Naive thymus-derived CD8-positive, alpha-beta T cell (primary cell): ENCODE data around the gene APOO. TPM values are rescaled to one million over a fixed set of nuclear protein-coding genes. Genes with fewer than 3 reads are reported as not detected.
A peak's percentile ranks its signal among the peaks of the same experiment; 100 is the strongest.

ENCODE experiments used
- ATAC-seq, 2 donors: fragments of 150-1000 bp; cut with Tn5 transposase in 1 of 2; sonication (Bioruptor Pico), chemical (Tn5 transposase) in 1 of 2; 1 replicate in 1 of 2; 2 replicates in 1 of 2; pipeline ENCODE4 v1.10.0; 2021; ENCODE audit warnings: mild to moderate bottlenecking in 2 of 2, moderate library complexity in 2 of 2
- POLR2A ChIA-PET: fragments of 350-600 bp; sonication (Branson Sonifier 250); formaldehyde crosslinking; loops from one replicate; lab custom pipeline; 2021; ENCODE audit warnings: antibody characterized with exemption; lab: Charles Lee
- DNase-seq, 10 donors: peaks; one replicate each; pipeline versions ENCODE4 v3.0.0 to v3.0.0-alpha.2; 2020 to 2022
- H3K27ac Mint-ChIP-seq, 10 donors: one replicate each; pipeline ENCODE4 v1.8.0; 2020 to 2022; ENCODE audit warnings: mild to moderate bottlenecking in 10 of 10, mixed read lengths in 10 of 10, moderate library complexity in 4 of 10, inconsistent platforms in 1 of 10
- H3K27me3 Mint-ChIP-seq, 5 donors: one replicate each; pipeline ENCODE4 v1.8.0; 2021 to 2022; ENCODE audit warnings: mixed read lengths in 5 of 5
- H3K36me3 Mint-ChIP-seq, 3 donors: one replicate each; pipeline ENCODE4 v1.8.0; 2020 to 2022; ENCODE audit warnings: mixed read lengths in 3 of 3, mild to moderate bottlenecking in 2 of 3, inconsistent platforms in 1 of 3
- H3K4me1 Mint-ChIP-seq, 4 donors: one replicate each; pipeline ENCODE4 v1.8.0; 2021 to 2022; ENCODE audit warnings: mixed read lengths in 4 of 4
- H3K4me3 Mint-ChIP-seq, 10 donors: one replicate each; pipeline ENCODE4 v1.8.0; 2020 to 2022; ENCODE audit warnings: mild to moderate bottlenecking in 10 of 10, mixed read lengths in 10 of 10, moderate library complexity in 6 of 10, inconsistent platforms in 1 of 10
- H3K9me3 Mint-ChIP-seq, 9 donors: one replicate each; pipeline ENCODE4 v1.8.0; 2020 to 2022; ENCODE audit warnings: mixed read lengths in 9 of 9, mild to moderate bottlenecking in 3 of 9, inconsistent platforms in 1 of 9, moderate library complexity in 1 of 9
- polyA plus RNA-seq, 3 donors: library from polyadenylated mRNA; unstranded; fragments of 300-500 nt; fragmentation: Illumina TruSeq; gene quantifications; one replicate each; pipeline ENCODE4 v1.2.3, GENCODE V29; 2021
- total RNA-seq, 8 experiments: library from RNA in 2 of 8; stranded (reverse) in 2 of 8; gene quantifications; one replicate each; pipeline ENCODE4 v1.2.3 and lab custom pipeline; 2021 to 2026

Gene APOO
- total and polyA plus RNA-seq, 5 experiments from 2014 or later, result 6.8 to 20.2 (median 15.9) TPM

- Mint-ChIP-seq H3K27me3 (no peaks in the 10 kb centered on the region), H3K27ac (no peak overlapping the region), H3K36me3 (no peaks in the 10 kb centered on the region), H3K4me1 (peaks cover 0 to 6% (median 2%) of the 10 kb centered on the region in 4 donors), H3K9me3 (no peaks in the 10 kb centered on the region), H3K4me3 (no peak overlapping the region)
- DNase-seq (no peak), ATAC-seq (no peak)
- POLR2A ChIA-PET, result no interaction called here
These were observed 103.2 kb downstream of the APOO start for GRCh38 chrX:23804578-23804977.

- H3K4me3 Mint-ChIP-seq, result no peak overlapping the region
- peaks cover 0 to 6% (median 2%) of the 10 kb centered on the region in 4 donors for H3K4me1 Mint-ChIP-seq
- no peak overlapping the region for H3K27ac Mint-ChIP-seq
- no peaks in the 10 kb centered on the region for H3K36me3 Mint-ChIP-seq
- POLR2A ChIA-PET, result no interaction called here
- H3K9me3 Mint-ChIP-seq, result no peaks in the 10 kb centered on the region
- H3K27me3 Mint-ChIP-seq, result no peaks in the 10 kb centered on the region
- no peak for DNase-seq
- ATAC-seq, result no peak
These were observed 103.8 kb downstream of the APOO start for GRCh38 chrX:23803931-23804381.

DNA sequence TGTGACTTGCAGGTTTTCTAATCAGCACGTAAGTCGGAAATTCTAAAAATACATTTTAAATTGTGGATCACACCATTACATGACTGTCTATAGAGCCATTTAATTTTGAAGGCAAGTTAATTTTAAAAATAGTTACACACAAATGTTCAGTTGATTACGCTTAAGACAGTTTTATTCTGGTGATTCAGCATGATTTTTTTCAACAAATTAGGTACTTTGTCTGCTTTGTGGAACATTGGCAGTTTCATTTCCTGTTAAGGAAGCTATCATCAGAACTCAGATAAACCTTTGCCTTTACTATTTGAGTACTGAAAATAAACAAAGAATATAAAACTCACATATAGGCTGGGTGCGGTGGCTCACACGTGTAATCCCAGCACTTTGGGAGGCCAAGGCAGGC lies 105.3 kb downstream of the APOO start:
- H3K9me3 Mint-ChIP-seq, result no peaks in the 10 kb centered on the region
- DNase-seq, result no peak
- H3K27ac Mint-ChIP-seq, result no peak overlapping the region
- no peaks in the 10 kb centered on the region for H3K27me3 Mint-ChIP-seq
- H3K4me3 Mint-ChIP-seq, result no peak overlapping the region
- POLR2A ChIA-PET, result no interaction called here
- no peak for ATAC-seq
- H3K4me1 Mint-ChIP-seq, result peaks cover 0 to 6% (median 2%) of the 10 kb centered on the region in 4 donors
- H3K36me3 Mint-ChIP-seq, result no peaks in the 10 kb centered on the region

GRCh38 chrX:23799469-23800065 lies 108.2 kb downstream of the APOO start:
- POLR2A ChIA-PET, result interaction anchor here (0.7 kb wide), 1 partner anchor 649 kb away, joined by 5 read pairs; no protein-coding TSS in a partner anchor
- Mint-ChIP-seq H3K36me3 (no peaks in the 10 kb centered on the region), H3K4me1 (peaks cover 0 to 6% (median 2%) of the 10 kb centered on the region in 4 donors), H3K27me3 (no peaks in the 10 kb centered on the region), H3K4me3 (no peak overlapping the region), H3K27ac (no peak overlapping the region), H3K9me3 (no peaks in the 10 kb centered on the region)
- DNase-seq (no peak), ATAC-seq (no peak)

DNA sequence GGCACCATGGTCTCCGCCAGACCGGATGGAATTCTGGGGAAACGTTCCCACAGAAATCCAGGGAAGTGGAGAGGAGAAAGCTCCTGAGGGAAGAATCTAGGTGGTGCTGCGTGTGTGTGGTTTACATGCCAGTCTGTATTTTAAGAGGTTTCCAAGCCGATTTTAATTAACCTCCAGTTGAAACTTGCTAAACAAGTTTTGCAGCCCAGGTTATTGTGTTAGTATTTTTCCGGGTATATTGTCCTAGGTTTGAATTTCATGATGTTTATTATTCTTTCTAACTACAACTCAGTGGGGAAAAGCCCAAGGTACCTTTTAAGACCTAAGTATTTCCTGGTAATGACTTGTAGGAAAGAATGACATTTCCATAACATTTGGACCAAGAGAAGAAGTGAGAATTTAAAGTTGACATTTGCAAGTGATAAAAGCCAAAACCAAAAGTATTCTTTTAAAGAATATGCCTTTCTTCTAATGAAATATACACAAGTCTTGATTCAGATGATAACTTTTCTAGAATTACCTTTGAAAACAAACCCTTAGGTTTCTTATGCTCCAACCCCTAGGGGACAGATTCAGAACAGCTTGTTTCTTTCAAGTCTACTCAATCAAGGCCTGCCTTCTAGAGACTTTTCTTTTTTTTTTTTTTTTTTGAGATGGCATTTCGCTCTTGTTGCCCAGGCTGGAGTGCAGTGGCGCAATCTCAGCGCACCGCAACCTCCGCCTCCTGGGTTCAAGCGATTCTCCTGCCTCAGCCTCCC lies 110.2 kb downstream of the APOO start:
- ATAC-seq (no peak), DNase-seq (no peak)
- no peak overlapping the region for H3K4me3 Mint-ChIP-seq
- no peaks in the 10 kb centered on the region for H3K9me3 Mint-ChIP-seq
- POLR2A ChIA-PET, result no interaction called here
- H3K36me3 Mint-ChIP-seq, result no peaks in the 10 kb centered on the region
- no peaks in the 10 kb centered on the region for H3K27me3 Mint-ChIP-seq
- no peak overlapping the region for H3K27ac Mint-ChIP-seq
- H3K4me1 Mint-ChIP-seq, result peaks cover 0 to 3% (median 0%) of the 10 kb centered on the region in 4 donors

GRCh38 chrX:23795221-23795620 lies 112.5 kb downstream of the APOO start:
- Mint-ChIP-seq H3K4me1 (no peaks in the 10 kb centered on the region), H3K4me3 (no peak overlapping the region), H3K27ac (no peak overlapping the region), H3K27me3 (no peaks in the 10 kb centered on the region), H3K36me3 (no peaks in the 10 kb centered on the region), H3K9me3 (no peaks in the 10 kb centered on the region)
- ATAC-seq (no peak), DNase-seq (no peak)
- POLR2A ChIA-PET, result no interaction called here

- Mint-ChIP-seq H3K4me3 (no peak overlapping the region), H3K36me3 (no peaks in the 10 kb centered on the region), H3K27me3 (no peaks in the 10 kb centered on the region), H3K27ac (no peak overlapping the region), H3K9me3 (peaks cover 0 to 2% (median 0%) of the 10 kb centered on the region in 9 donors), H3K4me1 (no peaks in the 10 kb centered on the region)
- no peak for ATAC-seq
- POLR2A ChIA-PET, result no interaction called here
- DNase-seq, result no peak
These were observed 114.7 kb downstream of the APOO start for GRCh38 chrX:23792861-23793553.

- no peak for DNase-seq
- Mint-ChIP-seq H3K27ac (no peak overlapping the region), H3K27me3 (no peaks in the 10 kb centered on the region), H3K9me3 (peaks cover 0 to 2% (median 0%) of the 10 kb centered on the region in 9 donors), H3K4me1 (peaks cover 1 to 10% (median 8%) of the 10 kb centered on the region in 4 donors), H3K36me3 (peaks cover 4 to 17% (median 10%) of the 10 kb centered on the region in 3 donors), H3K4me3 (no peak overlapping the region)
- ATAC-seq, result no peak
- POLR2A ChIA-PET, result no interaction called here
These were observed 117.6 kb downstream of the APOO start for GRCh38 chrX:23790155-23790497.

- Mint-ChIP-seq H3K36me3 (peaks cover 5 to 22% (median 11%) of the 10 kb centered on the region in 3 donors), H3K27me3 (no peaks in the 10 kb centered on the region), H3K27ac (peak overlapping the region in 1 of 10 donors; percentile 57), H3K4me3 (no peak overlapping the region), H3K9me3 (peaks cover 0 to 2% (median 0%) of the 10 kb centered on the region in 9 donors), H3K4me1 (peaks cover 2 to 16% (median 12%) of the 10 kb centered on the region in 4 donors)
- ATAC-seq, result no peak
- POLR2A ChIA-PET, result interaction anchor here (1.2 kb wide), 1 partner anchor 265 kb away, joined by 3 read pairs; no protein-coding TSS in a partner anchor
- DNase-seq, result no peak
These were observed 118.2 kb downstream of the APOO start for GRCh38 chrX:23789386-23790154.

DNA sequence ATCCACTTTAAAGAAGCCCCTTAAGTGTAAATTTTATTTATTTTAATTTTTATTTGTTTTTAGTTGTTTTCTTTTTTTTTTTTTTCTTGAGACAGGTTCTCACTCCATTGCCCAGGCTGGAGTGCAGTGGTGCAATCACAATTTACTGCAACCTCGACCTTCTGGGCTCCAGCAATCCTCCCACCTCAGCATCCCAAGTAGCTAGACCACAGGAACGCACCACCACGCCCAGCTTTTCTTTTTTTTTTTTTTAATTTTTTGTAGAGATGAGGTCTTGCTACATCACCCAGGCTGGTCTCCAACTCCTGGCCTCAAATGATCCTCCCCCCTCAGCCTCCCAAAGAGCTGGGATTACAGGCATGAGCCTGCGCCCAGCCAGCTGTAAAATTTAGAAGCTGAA lies 118.8 kb downstream of the APOO start:
- no peaks in the 10 kb centered on the region for H3K27me3 Mint-ChIP-seq
- peaks cover 0 to 6% (median 0%) of the 10 kb centered on the region in 9 donors for H3K9me3 Mint-ChIP-seq
- no peak overlapping the region for H3K4me3 Mint-ChIP-seq
- peaks cover 5 to 22% (median 16%) of the 10 kb centered on the region in 4 donors for H3K4me1 Mint-ChIP-seq
- POLR2A ChIA-PET, result interaction anchor here (1.2 kb wide), 1 partner anchor 265 kb away, joined by 3 read pairs; no protein-coding TSS in a partner anchor
- H3K36me3 Mint-ChIP-seq, result peaks cover 9 to 29% (median 14%) of the 10 kb centered on the region in 3 donors
- H3K27ac Mint-ChIP-seq, result no peak overlapping the region
- ATAC-seq (no peak), DNase-seq (no peak)

- Mint-ChIP-seq H3K36me3 (peaks cover 12 to 33% (median 14%) of the 10 kb centered on the region in 3 donors), H3K27ac (peak overlapping the region in 3 of 10 donors; percentile 16 to 57 (median 56)), H3K4me3 (no peak overlapping the region), H3K4me1 (peaks cover 8 to 24% (median 19%) of the 10 kb centered on the region in 4 donors), H3K9me3 (peaks cover 0 to 7% (median 0%) of the 10 kb centered on the region in 9 donors), H3K27me3 (no peaks in the 10 kb centered on the region)
- POLR2A ChIA-PET, result interaction anchor here (1.2 kb wide), 1 partner anchor 266 kb away, joined by 3 read pairs; no protein-coding TSS in a partner anchor
- DNase-seq (no peak), ATAC-seq (no peak)
These were observed 119.2 kb downstream of the APOO start for GRCh38 chrX:23788521-23788920.

DNA sequence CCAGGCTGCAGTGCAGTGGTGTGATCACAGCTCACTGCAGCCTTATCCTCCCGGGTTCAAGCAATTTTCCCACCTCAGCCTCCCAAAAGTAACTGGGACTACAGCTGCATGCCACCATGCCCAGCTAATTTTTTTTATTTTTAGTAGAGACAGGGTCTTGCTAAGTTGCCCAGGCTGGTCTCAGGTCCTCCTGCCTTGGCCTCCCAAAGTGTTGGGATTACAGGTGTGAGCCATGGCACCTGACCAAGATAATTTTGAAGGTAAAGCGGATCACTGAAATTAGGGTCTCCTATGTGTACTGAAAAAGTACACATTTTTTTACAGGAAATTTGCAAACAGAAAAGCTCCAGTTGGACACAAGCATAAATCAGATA lies 120.0 kb downstream of the APOO start:
- Mint-ChIP-seq H3K36me3 (peaks cover 12 to 33% (median 14%) of the 10 kb centered on the region in 3 donors), H3K27me3 (no peaks in the 10 kb centered on the region), H3K9me3 (peaks cover 0 to 7% (median 0%) of the 10 kb centered on the region in 9 donors), H3K27ac (peak overlapping the region in 1 of 10 donors; percentile 56), H3K4me3 (no peak overlapping the region), H3K4me1 (peaks cover 9 to 27% (median 20%) of the 10 kb centered on the region in 4 donors)
- POLR2A ChIA-PET, result no interaction called here
- ATAC-seq (no peak), DNase-seq (no peak)
